SJCRH30 (cell line): Measurements from ENCODE around the gene STK17B. TPM values are rescaled to one million over a fixed set of nuclear protein-coding genes. Genes with fewer than 3 reads are reported as not detected.
A peak's percentile ranks its signal among the peaks of the same experiment; 100 is the strongest.

ENCODE experiments used
- DNase-seq, 2 experiments: peaks; one replicate each; pipeline ENCODE4 v3.0.0-alpha.2; 2015 to 2020
- H3K27ac ChIP-seq: fragments of 250-450 bp; sonication (Bioruptor Pico); 2 replicates; pipeline ENCODE4 v1.5.1; 2020; ENCODE audit warnings: mild to moderate bottlenecking, moderate library complexity
- H3K27me3 ChIP-seq: fragments of 250-450 bp; sonication (Bioruptor Pico); 2 replicates; pipeline ENCODE4 v1.5.1; 2020; ENCODE audit warnings: mild to moderate bottlenecking, moderate library complexity
- H3K36me3 ChIP-seq: fragments of 250-450 bp; sonication (Bioruptor Pico); 2 replicates; pipeline ENCODE4 v1.5.1; 2020; ENCODE audit warnings: mild to moderate bottlenecking, moderate library complexity
- H3K4me1 ChIP-seq: fragments of 250-450 bp; sonication (Bioruptor Pico); 2 replicates; pipeline ENCODE4 v1.5.1; 2020; ENCODE audit warnings: mild to moderate bottlenecking, moderate library complexity
- H3K4me3 ChIP-seq: fragments of 250-450 bp; sonication (Bioruptor Pico); 2 replicates; pipeline ENCODE4 v1.5.1; 2020; ENCODE audit warnings: mild to moderate bottlenecking, moderate library complexity
- H3K9me3 ChIP-seq: fragments of 250-450 bp; sonication (Bioruptor Pico); replicated peaks from 2 replicates; pipeline ENCODE4 v1.5.1; 2020; ENCODE audit warnings: mild to moderate bottlenecking, moderate library complexity
- total RNA-seq: library from RNA; depleted of rRNA; stranded (reverse); fragments of >200 nt; shearing (Covaris generic); gene quantifications from 2 replicates; pipeline ENCODE4 v1.2.3, GENCODE V29; 2014

STK17B gene
- total RNA-seq, 1 experiment from 2014 or later: 165 TPM

DNA sequence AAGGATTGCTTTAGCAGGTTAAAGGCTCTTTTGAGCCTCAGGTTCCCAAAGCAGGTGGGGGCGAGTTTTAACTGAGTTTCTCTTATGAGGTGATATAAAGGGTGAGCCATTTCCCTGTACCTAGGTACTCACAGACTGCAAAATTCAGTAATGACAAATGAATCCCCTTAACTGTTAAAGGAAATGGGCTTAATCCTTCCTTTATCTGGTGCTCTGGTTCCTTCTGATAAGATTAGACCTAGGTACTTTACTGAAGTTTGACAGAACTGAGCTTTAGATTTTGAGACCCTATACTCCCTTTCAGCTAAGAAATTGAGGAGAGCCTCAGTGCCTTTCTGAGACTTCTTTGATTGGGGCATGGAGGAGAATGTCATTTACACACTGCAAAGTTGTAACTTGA lies 42.6 kb downstream of the STK17B start:
- H3K27me3 ChIP-seq: no peaks in the 10 kb centered on the region

DNA sequence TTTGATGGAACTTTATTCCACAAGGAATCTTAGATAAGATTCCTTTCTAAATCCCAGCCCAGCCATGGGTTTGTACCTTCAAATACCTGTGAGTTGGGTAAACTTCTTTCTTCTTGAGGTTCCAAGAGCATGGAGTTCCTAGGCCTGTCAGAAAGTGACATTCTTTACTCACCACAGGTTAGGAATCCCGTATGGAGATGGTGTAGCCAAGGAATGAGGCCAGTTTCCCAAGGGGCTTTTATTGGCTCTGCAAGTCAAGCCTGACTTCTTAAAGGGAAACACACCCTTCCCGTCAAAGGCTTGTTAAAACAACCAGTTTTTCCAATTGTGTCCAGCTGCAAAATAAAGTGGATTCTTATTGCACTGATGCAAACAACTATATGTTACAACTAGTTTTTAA lies 45.8 kb downstream of the STK17B start:
- DNase-seq: no peak
- no peaks in the 10 kb centered on the region for H3K36me3 ChIP-seq

More for the DNA sequence above, 42.6 kb downstream of the STK17B start:
- no peak for DNase-seq
- Histone ChIP-seq H3K4me3 (no peak overlapping the region), H3K9me3 (peaks cover 45% of the 10 kb centered on the region), H3K4me1 (peaks cover 6% of the 10 kb centered on the region), H3K36me3 (peaks cover 16% of the 10 kb centered on the region), H3K27ac (no peak overlapping the region)

GRCh38 chr2:196123679-196124373 lies 47.6 kb downstream of the STK17B start:
- no peaks in the 10 kb centered on the region for H3K36me3 ChIP-seq
- H3K9me3 ChIP-seq: peaks cover 11% of the 10 kb centered on the region
- peak; percentile 50 to 58 for DNase-seq
- peak overlapping the region; percentile 31; the same call in 1 of the 2 replicates for H3K27ac ChIP-seq
- H3K27me3 ChIP-seq: no peaks in the 10 kb centered on the region
- H3K4me1 ChIP-seq: peaks cover 10% of the 10 kb centered on the region
- H3K4me3 ChIP-seq: no peak overlapping the region

More for the DNA sequence above, 45.8 kb downstream of the STK17B start:
- Histone ChIP-seq H3K9me3 (peaks cover 23% of the 10 kb centered on the region), H3K27me3 (no peaks in the 10 kb centered on the region), H3K4me1 (peaks cover 10% of the 10 kb centered on the region), H3K4me3 (no peak overlapping the region), H3K27ac (no peak overlapping the region)

- H3K27me3 ChIP-seq: no peaks in the 10 kb centered on the region
- no peaks in the 10 kb centered on the region for H3K9me3 ChIP-seq
- H3K27ac ChIP-seq: no peak overlapping the region
- H3K4me3 ChIP-seq: no peak overlapping the region
- H3K4me1 ChIP-seq: peaks cover 10% of the 10 kb centered on the region
- DNase-seq: no peak
- H3K36me3 ChIP-seq: no peaks in the 10 kb centered on the region
These were observed 51.5 kb downstream of the STK17B start for GRCh38 chr2:196119926-196120325.

GRCh38 chr2:196117214-196117705 lies 54.1 kb downstream of the STK17B start:
- Histone ChIP-seq H3K27ac (no peak overlapping the region), H3K4me3 (no peak overlapping the region), H3K36me3 (no peaks in the 10 kb centered on the region), H3K9me3 (no peaks in the 10 kb centered on the region), H3K27me3 (no peaks in the 10 kb centered on the region), H3K4me1 (peaks cover 14% of the 10 kb centered on the region)
- DNase-seq: no peak

GRCh38 chr2:196113061-196113974 lies 58.1 kb downstream of the STK17B start:
- H3K27ac ChIP-seq: peak overlapping the region; percentile 88
- peak; percentile 45 to 78 for DNase-seq
- H3K36me3 ChIP-seq: no peaks in the 10 kb centered on the region
- H3K9me3 ChIP-seq: no peaks in the 10 kb centered on the region
- no peaks in the 10 kb centered on the region for H3K27me3 ChIP-seq
- H3K4me3 ChIP-seq: peak overlapping the region; percentile 47
- peaks cover 21% of the 10 kb centered on the region for H3K4me1 ChIP-seq

- DNase-seq: peak; percentile 54 to 68
- peak overlapping the region; percentile 88 for H3K27ac ChIP-seq
- H3K27me3 ChIP-seq: no peaks in the 10 kb centered on the region
- no peaks in the 10 kb centered on the region for H3K36me3 ChIP-seq
- H3K9me3 ChIP-seq: no peaks in the 10 kb centered on the region
- peak overlapping the region; percentile 47 for H3K4me3 ChIP-seq
- peaks cover 21% of the 10 kb centered on the region for H3K4me1 ChIP-seq
These were observed 58.9 kb downstream of the STK17B start for GRCh38 chr2:196112418-196113034.

DNA sequence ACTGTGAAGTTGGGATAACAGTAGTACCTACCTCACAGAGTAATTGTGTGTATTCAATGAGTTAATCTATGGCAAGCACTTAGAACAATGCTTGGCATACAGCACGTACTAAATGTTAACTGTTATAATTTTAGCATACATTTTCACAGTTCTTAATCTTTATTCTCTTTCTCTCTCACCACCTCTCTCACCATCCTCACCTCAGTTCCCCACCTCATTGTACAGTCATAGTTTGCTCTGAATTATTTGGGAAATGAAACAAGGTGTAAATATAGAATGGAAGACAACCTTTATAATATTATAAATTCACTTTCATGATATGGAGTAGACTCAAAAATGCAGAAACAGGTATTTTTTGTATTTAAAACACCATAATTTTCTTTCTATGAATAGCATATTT lies 62.8 kb downstream of the STK17B start:
- Histone ChIP-seq H3K4me3 (no peak overlapping the region), H3K27ac (no peak overlapping the region), H3K36me3 (no peaks in the 10 kb centered on the region), H3K27me3 (no peaks in the 10 kb centered on the region), H3K9me3 (no peaks in the 10 kb centered on the region), H3K4me1 (peaks cover 16% of the 10 kb centered on the region)
- no peak for DNase-seq

DNA sequence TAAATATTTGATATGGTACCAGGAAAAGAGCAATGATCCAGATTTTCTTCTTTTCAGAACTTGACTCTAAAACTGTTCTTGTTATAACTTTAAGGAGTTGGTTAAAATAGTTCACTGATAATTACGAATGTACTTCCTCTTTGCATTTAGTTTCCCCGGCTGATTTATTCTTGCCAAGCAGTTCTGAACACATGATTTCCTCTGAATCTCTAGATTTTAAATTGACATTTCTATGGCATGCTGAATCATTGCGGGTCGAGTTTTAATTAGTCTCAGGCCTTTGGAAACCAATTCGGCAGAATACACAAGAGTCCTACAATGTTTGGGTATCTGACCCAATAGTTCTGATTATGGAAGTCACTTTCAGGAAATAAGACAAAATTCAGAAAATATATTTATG lies 65.4 kb downstream of the STK17B start:
- Histone ChIP-seq H3K4me1 (peaks cover 3% of the 10 kb centered on the region; the same call in 1 of the 2 replicates), H3K27ac (no peak overlapping the region), H3K36me3 (no peaks in the 10 kb centered on the region), H3K4me3 (no peak overlapping the region), H3K27me3 (no peaks in the 10 kb centered on the region), H3K9me3 (no peaks in the 10 kb centered on the region)
- no peak for DNase-seq

- no peaks in the 10 kb centered on the region for H3K36me3 ChIP-seq
- H3K27me3 ChIP-seq: no peaks in the 10 kb centered on the region
- DNase-seq: no peak
- H3K4me3 ChIP-seq: no peak overlapping the region
- no peak overlapping the region for H3K27ac ChIP-seq
- no peaks in the 10 kb centered on the region for H3K9me3 ChIP-seq
- peaks cover 12% of the 10 kb centered on the region for H3K4me1 ChIP-seq
These were observed 67.3 kb downstream of the STK17B start for GRCh38 chr2:196104066-196104465.

DNA sequence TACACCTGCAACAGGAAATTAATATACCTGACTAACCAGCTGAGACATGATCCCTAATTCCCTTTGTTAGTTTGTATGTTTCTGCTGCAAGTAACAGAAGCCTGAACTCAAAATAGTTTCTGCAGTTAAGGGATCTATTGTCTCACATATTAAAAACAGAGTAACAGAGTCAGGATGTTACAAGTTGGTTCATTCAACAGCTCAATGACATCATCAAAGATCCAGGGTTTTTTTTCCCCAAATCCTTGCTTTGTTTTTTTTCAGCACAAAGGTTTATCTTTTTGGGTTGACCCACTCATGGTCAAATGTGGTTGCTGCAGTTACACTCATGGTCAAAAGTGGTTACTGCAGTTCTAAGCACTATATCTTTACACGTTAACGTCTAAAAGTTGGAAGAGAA lies 67.8 kb downstream of the STK17B start:
- no peaks in the 10 kb centered on the region for H3K9me3 ChIP-seq
- no peaks in the 10 kb centered on the region for H3K36me3 ChIP-seq
- H3K4me3 ChIP-seq: no peak overlapping the region
- H3K4me1 ChIP-seq: peaks cover 13% of the 10 kb centered on the region
- no peak overlapping the region for H3K27ac ChIP-seq
- no peak for DNase-seq
- no peaks in the 10 kb centered on the region for H3K27me3 ChIP-seq

DNA sequence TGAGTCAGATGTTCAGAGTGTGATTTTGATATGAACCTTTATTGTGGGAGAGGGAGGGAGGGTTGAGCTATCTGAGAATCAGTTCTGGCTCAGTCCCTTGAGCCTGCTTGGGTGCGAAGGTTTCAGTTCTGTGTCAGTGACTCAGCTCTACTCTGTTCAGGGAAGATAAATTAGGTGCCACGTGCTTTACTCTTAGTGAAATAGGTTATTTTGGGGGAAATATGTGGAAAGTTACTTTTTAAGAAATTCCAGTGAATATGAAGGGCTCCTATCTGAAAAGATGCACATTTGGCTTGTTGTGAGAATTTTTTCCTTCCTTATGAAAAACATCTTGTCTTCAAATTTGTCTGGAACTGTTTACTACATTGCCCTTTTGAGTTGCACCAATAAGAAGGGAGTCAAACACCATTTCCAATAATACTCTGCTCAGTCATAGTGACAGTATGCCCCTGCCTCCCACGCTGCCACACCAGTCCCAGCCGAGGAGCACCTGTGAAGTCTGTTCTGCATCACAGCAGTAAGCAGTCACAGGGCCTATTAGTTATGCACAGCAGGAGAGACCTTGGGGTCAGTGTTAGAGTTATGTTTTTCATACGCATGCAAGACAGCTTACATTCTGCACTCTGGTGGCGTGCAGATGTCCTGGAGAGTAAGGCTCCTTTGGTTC lies 69.9 kb downstream of the STK17B start:
- Histone ChIP-seq H3K4me1 (peaks cover 13% of the 10 kb centered on the region), H3K9me3 (no peaks in the 10 kb centered on the region), H3K4me3 (no peak overlapping the region), H3K27me3 (no peaks in the 10 kb centered on the region), H3K27ac (no peak overlapping the region), H3K36me3 (no peaks in the 10 kb centered on the region)
- peak; percentile 30 to 53 for DNase-seq

DNA sequence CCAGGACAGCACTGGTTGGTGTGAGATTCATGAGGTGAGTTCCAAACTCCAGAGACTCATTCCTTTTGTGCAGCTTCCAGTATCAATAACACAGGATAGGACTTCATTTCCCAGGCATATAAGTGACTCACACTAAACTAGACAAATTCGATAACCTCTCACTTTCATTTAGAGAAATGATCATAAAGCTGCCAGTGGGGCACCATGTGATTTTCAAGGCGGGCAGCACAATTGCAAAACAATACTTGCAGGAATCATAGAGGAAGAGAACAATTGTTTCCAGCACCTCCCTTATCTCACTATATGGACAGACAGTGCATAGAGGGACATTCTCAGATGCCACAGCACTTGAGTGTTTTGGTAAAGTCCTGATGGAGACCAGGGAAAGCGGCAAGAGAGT lies 71.5 kb downstream of the STK17B start:
- Histone ChIP-seq H3K27me3 (no peaks in the 10 kb centered on the region), H3K4me1 (peaks cover 13% of the 10 kb centered on the region), H3K36me3 (no peaks in the 10 kb centered on the region), H3K9me3 (no peaks in the 10 kb centered on the region), H3K27ac (no peak overlapping the region), H3K4me3 (no peak overlapping the region)
- no peak for DNase-seq

GRCh38 chr2:196097864-196098660 lies 73.3 kb downstream of the STK17B start:
- peaks cover 11% of the 10 kb centered on the region for H3K9me3 ChIP-seq
- DNase-seq: no peak

More at GRCh38 chr2:196097864-196098660, 73.3 kb downstream of the STK17B start:
- Histone ChIP-seq H3K27me3 (no peaks in the 10 kb centered on the region), H3K36me3 (no peaks in the 10 kb centered on the region), H3K27ac (no peak overlapping the region), H3K4me1 (peaks cover 13% of the 10 kb centered on the region), H3K4me3 (no peak overlapping the region)
